Measurements from ENCODE around the gene MAD1L1.
A peak's percentile ranks its signal among the peaks of the same experiment; 100 is the strongest.

Gene MAD1L1

DNA sequence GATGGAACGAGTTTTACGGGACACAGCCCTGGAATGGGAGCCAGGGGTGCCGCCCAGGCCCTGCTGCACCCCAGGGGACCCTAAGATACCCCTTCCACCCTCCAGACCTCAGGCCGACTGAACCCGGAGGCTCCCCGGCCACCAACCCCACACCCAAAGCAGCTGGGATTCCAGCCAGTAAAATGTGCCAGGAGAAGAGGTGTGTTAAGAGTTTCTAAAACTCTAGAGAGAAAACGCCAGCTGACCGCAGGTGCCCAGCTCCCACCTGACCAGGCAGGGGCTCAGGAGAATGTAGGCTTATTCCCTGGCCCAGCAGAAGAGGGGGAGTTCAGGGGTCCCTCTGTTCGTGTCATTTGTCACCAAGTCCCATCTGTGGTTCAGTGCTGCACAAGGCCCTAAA lies 26.7 kb upstream of the MAD1L1 start:
- H3K14ac ChIP-seq (ENCODE audit: low read length in 2 of 2) = no peak overlapping the region
- no peak overlapping the region for H2AK5ac ChIP-seq (ENCODE audit: low read length, severe bottlenecking)
- peaks cover 14% of the 10 kb centered on the region for H3K79me1 ChIP-seq (replicated peaks; ENCODE audit: low read length, poor library complexity, severe bottlenecking)
- no peaks in the 10 kb centered on the region for H3K9me3 ChIP-seq (ENCODE audit: control insufficient read depth, low read length)
- H2BK120ac ChIP-seq (ENCODE audit: low read depth, low read length) = no peak overlapping the region
- no peak overlapping the region for H3K9ac ChIP-seq (ENCODE audit: low read length)
- H3K18ac ChIP-seq (ENCODE audit: low read depth in 1 of 2, low read length in 2 of 2) = no peak overlapping the region
- no peak overlapping the region for H3K23ac ChIP-seq (ENCODE audit: low read length in 2 of 2)
- H3K4me3 ChIP-seq (ENCODE audit: insufficient read depth in 1 of 2, low read depth in 1 of 2, low read length in 2 of 2) = no peak overlapping the region
- H3K27ac ChIP-seq (ENCODE audit: low read length, poor library complexity, severe bottlenecking) = no peak overlapping the region
- no peak for DNase-seq
- no peak overlapping the region for H2BK12ac ChIP-seq (ENCODE audit: low read length in 2 of 2)
- H3K27me3 ChIP-seq (ENCODE audit: control insufficient read depth in 1 of 2, insufficient read depth in 1 of 2, low read length in 2 of 2) = no peaks in the 10 kb centered on the region
- no peak overlapping the region for H2BK15ac ChIP-seq (ENCODE audit: low read depth, poor library complexity, severe bottlenecking)
- no peak overlapping the region for H3K4me2 ChIP-seq (ENCODE audit: low read length, poor library complexity, severe bottlenecking)
- peaks cover 59 to 79% of the 10 kb centered on the region in 2 experiments for H3K36me3 ChIP-seq (ENCODE audit: control insufficient read depth in 1 of 2, insufficient read depth in 2 of 2, low read depth in 1 of 2, low read length in 2 of 2)
- no peak overlapping the region for H4K91ac ChIP-seq (ENCODE audit: low read length)
- WGBS = 98% methylated on average over 6 of the region's 9 CpGs
- no peak overlapping the region for H2BK5ac ChIP-seq (ENCODE audit: low read depth, low read length, poor library complexity, severe bottlenecking)
- peaks cover 25% of the 10 kb centered on the region for H3K4me1 ChIP-seq (ENCODE audit: control insufficient read depth, insufficient read depth, low read depth, low read length)
- H4K8ac ChIP-seq (ENCODE audit: low read length) = no peak overlapping the region
- no peak overlapping the region for H2AFZ ChIP-seq (ENCODE audit: low read depth, low read length)
- no peak overlapping the region for H3K4ac ChIP-seq (ENCODE audit: low read depth in 1 of 2, low read length in 2 of 2)

DNA sequence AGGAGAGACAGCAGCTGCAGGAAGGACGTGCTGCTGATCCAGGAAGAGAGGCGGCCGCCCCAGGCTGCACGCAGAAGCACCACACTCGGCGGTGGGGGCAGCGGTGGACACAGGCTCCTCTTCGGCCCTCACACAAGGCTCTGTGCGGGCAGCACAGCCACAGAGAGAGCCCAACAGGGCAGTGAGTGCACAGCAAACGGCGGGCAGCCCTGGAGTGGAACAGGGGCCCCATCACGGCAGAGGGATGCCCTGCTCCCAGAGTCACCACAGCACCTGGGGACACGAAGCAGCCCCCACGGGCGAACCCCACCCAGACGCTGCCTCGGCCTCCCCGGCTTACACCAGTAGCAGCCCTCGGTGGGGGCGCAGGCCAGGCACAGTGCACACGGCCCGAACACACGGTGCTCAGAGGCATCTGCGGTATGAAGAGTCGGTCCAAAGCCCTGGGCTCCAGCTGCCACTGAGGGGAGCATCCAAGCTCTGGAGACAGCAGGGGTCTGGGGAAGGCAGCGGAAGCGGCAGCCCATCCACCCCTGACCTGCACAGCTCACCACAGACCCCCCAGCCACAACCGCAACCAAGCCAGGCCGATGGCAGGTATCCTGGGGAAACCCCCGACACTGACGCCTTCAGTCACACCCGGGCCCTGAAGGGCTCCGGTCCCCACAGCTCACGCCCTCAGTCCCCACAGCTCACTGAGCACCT lies 26.1 kb upstream of the MAD1L1 start:
- Histone ChIP-seq H3K18ac (ENCODE audit: low read depth in 1 of 2, low read length in 2 of 2) (no peak overlapping the region), H2AFZ (ENCODE audit: low read depth, low read length) (no peak overlapping the region), H2BK120ac (ENCODE audit: low read depth, low read length) (no peak overlapping the region), H2BK15ac (ENCODE audit: low read depth, poor library complexity, severe bottlenecking) (no peak overlapping the region), H3K36me3 (ENCODE audit: control insufficient read depth in 1 of 2, insufficient read depth in 2 of 2, low read depth in 1 of 2, low read length in 2 of 2) (peaks cover 56 to 80% of the 10 kb centered on the region in 2 experiments), H3K4me2 (ENCODE audit: low read length, poor library complexity, severe bottlenecking) (no peak overlapping the region), H2AK5ac (ENCODE audit: low read length, severe bottlenecking) (no peak overlapping the region), H3K9me3 (ENCODE audit: control insufficient read depth, low read length) (no peaks in the 10 kb centered on the region), H3K14ac (ENCODE audit: low read length in 2 of 2) (no peak overlapping the region), H3K79me1 (replicated peaks; ENCODE audit: low read length, poor library complexity, severe bottlenecking) (peaks cover 20% of the 10 kb centered on the region), H4K8ac (ENCODE audit: low read length) (no peak overlapping the region), H3K23ac (ENCODE audit: low read length in 2 of 2) (no peak overlapping the region), H3K4me3 (ENCODE audit: insufficient read depth in 1 of 2, low read depth in 1 of 2, low read length in 2 of 2) (no peak overlapping the region), H3K27ac (ENCODE audit: low read length, poor library complexity, severe bottlenecking) (no peak overlapping the region), H4K91ac (ENCODE audit: low read length) (no peak overlapping the region), H3K4ac (ENCODE audit: low read depth in 1 of 2, low read length in 2 of 2) (no peak overlapping the region), H2BK5ac (ENCODE audit: low read depth, low read length, poor library complexity, severe bottlenecking) (no peak overlapping the region), H3K9ac (ENCODE audit: low read length) (no peak overlapping the region), H2BK12ac (ENCODE audit: low read length in 2 of 2) (no peak overlapping the region), H3K4me1 (ENCODE audit: control insufficient read depth, insufficient read depth, low read depth, low read length) (peaks cover 28% of the 10 kb centered on the region), H3K27me3 (ENCODE audit: control insufficient read depth in 1 of 2, insufficient read depth in 1 of 2, low read length in 2 of 2) (no peaks in the 10 kb centered on the region)
- WGBS = 94% methylated on average over 30 of the region's 34 CpGs
- DNase-seq = no peak

DNA sequence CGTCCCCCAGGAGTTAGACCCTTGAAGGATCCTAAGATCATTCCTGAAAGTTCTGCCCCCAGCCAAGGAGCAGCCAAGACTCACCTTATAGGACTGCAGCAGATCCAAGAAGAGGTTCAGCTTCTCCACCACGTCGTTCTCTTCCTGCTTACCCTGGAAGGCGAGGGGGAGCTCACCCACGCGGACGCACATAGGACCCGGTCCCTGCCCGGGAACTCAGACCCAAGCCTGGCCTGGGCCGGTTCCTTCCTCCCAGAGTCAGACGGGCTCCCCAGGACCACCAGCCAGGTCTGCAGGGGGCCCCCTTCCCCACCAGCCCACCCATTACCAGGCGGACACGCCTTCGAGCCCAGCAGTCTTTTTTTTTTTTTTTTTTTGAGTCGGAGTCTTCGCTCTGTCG lies 24.9 kb upstream of the MAD1L1 start:
- Histone ChIP-seq H3K9me3 (ENCODE audit: control insufficient read depth, low read length) (no peaks in the 10 kb centered on the region), H3K27me3 (ENCODE audit: control insufficient read depth in 1 of 2, insufficient read depth in 1 of 2, low read length in 2 of 2) (no peaks in the 10 kb centered on the region), H3K9ac (ENCODE audit: low read length) (no peak overlapping the region), H2AFZ (ENCODE audit: low read depth, low read length) (no peak overlapping the region), H3K4me1 (ENCODE audit: control insufficient read depth, insufficient read depth, low read depth, low read length) (peaks cover 28% of the 10 kb centered on the region), H2BK12ac (ENCODE audit: low read length in 2 of 2) (no peak overlapping the region), H3K27ac (ENCODE audit: low read length, poor library complexity, severe bottlenecking) (no peak overlapping the region), H4K8ac (ENCODE audit: low read length) (no peak overlapping the region), H4K91ac (ENCODE audit: low read length) (no peak overlapping the region), H2BK15ac (ENCODE audit: low read depth, poor library complexity, severe bottlenecking) (no peak overlapping the region), H3K23ac (ENCODE audit: low read length in 2 of 2) (no peak overlapping the region), H3K79me1 (replicated peaks; ENCODE audit: low read length, poor library complexity, severe bottlenecking) (peaks cover 20% of the 10 kb centered on the region), H3K4ac (ENCODE audit: low read depth in 1 of 2, low read length in 2 of 2) (no peak overlapping the region), H3K4me2 (ENCODE audit: low read length, poor library complexity, severe bottlenecking) (no peak overlapping the region), H3K14ac (ENCODE audit: low read length in 2 of 2) (no peak overlapping the region), H3K4me3 (ENCODE audit: insufficient read depth in 1 of 2, low read depth in 1 of 2, low read length in 2 of 2) (no peak overlapping the region), H2BK120ac (ENCODE audit: low read depth, low read length) (no peak overlapping the region), H3K36me3 (ENCODE audit: control insufficient read depth in 1 of 2, insufficient read depth in 2 of 2, low read depth in 1 of 2, low read length in 2 of 2) (peaks cover 57 to 82% of the 10 kb centered on the region in 2 experiments), H2BK5ac (ENCODE audit: low read depth, low read length, poor library complexity, severe bottlenecking) (no peak overlapping the region), H2AK5ac (ENCODE audit: low read length, severe bottlenecking) (no peak overlapping the region), H3K18ac (ENCODE audit: low read depth in 1 of 2, low read length in 2 of 2) (no peak overlapping the region)
- no peak for DNase-seq
- 95% methylated on average over 14 of the region's 17 CpGs for WGBS

DNA sequence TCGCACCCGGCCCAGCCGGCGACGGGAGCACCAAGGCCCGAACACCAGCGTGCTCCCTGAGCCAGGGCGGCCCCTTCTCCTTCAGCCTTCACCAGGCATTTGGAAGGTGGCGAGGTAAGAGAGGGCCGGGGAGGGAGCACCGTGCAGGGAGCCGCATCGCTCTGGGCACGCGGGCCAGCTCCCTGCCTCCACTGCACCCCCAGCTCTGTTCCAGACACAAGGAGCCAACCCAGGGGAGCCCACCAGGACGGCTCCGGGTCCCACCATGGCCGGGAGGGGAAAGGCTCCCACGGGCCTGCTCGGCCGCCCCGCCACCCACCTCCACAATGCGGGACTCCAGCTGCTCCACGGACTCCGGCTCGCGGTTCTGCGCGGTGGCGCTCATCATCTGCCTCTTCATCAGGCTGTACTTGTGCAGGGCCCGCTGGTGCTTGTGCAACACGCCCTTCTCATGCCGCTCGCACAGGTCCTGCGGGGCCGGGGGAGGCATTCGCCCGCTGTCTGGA lies 24.4 kb upstream of the MAD1L1 start:
- 97% methylated on average over 32 of the region's 38 CpGs for WGBS
- DNase-seq = no peak
- Histone ChIP-seq H3K79me1 (replicated peaks; ENCODE audit: low read length, poor library complexity, severe bottlenecking) (peaks cover 20% of the 10 kb centered on the region), H3K27ac (ENCODE audit: low read length, poor library complexity, severe bottlenecking) (no peak overlapping the region), H3K27me3 (ENCODE audit: control insufficient read depth in 1 of 2, insufficient read depth in 1 of 2, low read length in 2 of 2) (no peaks in the 10 kb centered on the region), H3K9ac (ENCODE audit: low read length) (no peak overlapping the region), H3K36me3 (ENCODE audit: control insufficient read depth in 1 of 2, insufficient read depth in 2 of 2, low read depth in 1 of 2, low read length in 2 of 2) (peaks cover 57 to 80% of the 10 kb centered on the region in 2 experiments), H3K4ac (ENCODE audit: low read depth in 1 of 2, low read length in 2 of 2) (no peak overlapping the region), H2AFZ (ENCODE audit: low read depth, low read length) (no peak overlapping the region), H3K4me2 (ENCODE audit: low read length, poor library complexity, severe bottlenecking) (no peak overlapping the region), H3K4me3 (ENCODE audit: insufficient read depth in 1 of 2, low read depth in 1 of 2, low read length in 2 of 2) (peak overlapping the region in 1 of 2 experiments; percentile 6), H2BK120ac (ENCODE audit: low read depth, low read length) (no peak overlapping the region), H2BK5ac (ENCODE audit: low read depth, low read length, poor library complexity, severe bottlenecking) (no peak overlapping the region), H3K14ac (ENCODE audit: low read length in 2 of 2) (no peak overlapping the region), H3K4me1 (ENCODE audit: control insufficient read depth, insufficient read depth, low read depth, low read length) (peaks cover 31% of the 10 kb centered on the region), H3K23ac (ENCODE audit: low read length in 2 of 2) (no peak overlapping the region), H4K91ac (ENCODE audit: low read length) (no peak overlapping the region), H4K8ac (ENCODE audit: low read length) (no peak overlapping the region), H2AK5ac (ENCODE audit: low read length, severe bottlenecking) (no peak overlapping the region), H3K9me3 (ENCODE audit: control insufficient read depth, low read length) (no peaks in the 10 kb centered on the region), H2BK15ac (ENCODE audit: low read depth, poor library complexity, severe bottlenecking) (no peak overlapping the region), H3K18ac (ENCODE audit: low read depth in 1 of 2, low read length in 2 of 2) (no peak overlapping the region), H2BK12ac (ENCODE audit: low read length in 2 of 2) (no peak overlapping the region)

Data from mesenchymal stem cell (in vitro differentiated cells and primary cell).